ENCODE data around the gene DSEL. TPM values are rescaled to one million over a fixed set of nuclear protein-coding genes. Genes with fewer than 3 reads are reported as not detected.

The DSEL gene
- polyA plus RNA-seq, 10 donors = 10.5 to 23.8 (median 12.7) TPM

GRCh38 chr18:67509741-67510391 is 6.7 kb downstream of the DSEL start:
- peak in 1 of 3 donors; percentile 32 for DNase-seq

GRCh38 chr18:67508146-67508545 is 8.4 kb downstream of the DSEL start:
- DNase-seq = no peak

- no peak for DNase-seq
Observed at GRCh38 chr18:67504739-67505138, 11.8 kb downstream of the DSEL start.

- no peak for DNase-seq
Observed at GRCh38 chr18:67500522-67501205, 15.9 kb downstream of the DSEL start.

- no peak for DNase-seq
Observed at GRCh38 chr18:67496469-67496868, 20.1 kb downstream of the DSEL start.

- DNase-seq = no peak
Observed at GRCh38 chr18:67486534-67486933, 30.0 kb downstream of the DSEL start.

- no peak for DNase-seq
Observed at GRCh38 chr18:67485655-67486054, 30.9 kb downstream of the DSEL start.

- DNase-seq = no peak
Observed at GRCh38 chr18:67484458-67484857, 32.1 kb downstream of the DSEL start.

- no peak for DNase-seq
Observed at GRCh38 chr18:67483952-67484351, 32.6 kb downstream of the DSEL start.

- DNase-seq = no peak
Observed at GRCh38 chr18:67483237-67483636, 33.3 kb downstream of the DSEL start.

- no peak for DNase-seq
Observed at GRCh38 chr18:67478249-67478648, 38.3 kb downstream of the DSEL start.

GRCh38 chr18:67477522-67477921 is 39.0 kb downstream of the DSEL start:
- DNase-seq = no peak

GRCh38 chr18:67476585-67476984 is 39.9 kb downstream of the DSEL start:
- DNase-seq = no peak

- DNase-seq = no peak
Observed at GRCh38 chr18:67475673-67476072, 40.8 kb downstream of the DSEL start.

GRCh38 chr18:67468038-67468437 is 48.5 kb downstream of the DSEL start:
- no peak for DNase-seq

- no peak for DNase-seq
Observed at GRCh38 chr18:67467188-67467587, 49.3 kb downstream of the DSEL start.

GRCh38 chr18:67464499-67464898 is 52.0 kb downstream of the DSEL start:
- DNase-seq = no peak

- DNase-seq = no peak
Observed at GRCh38 chr18:67463829-67464228, 52.7 kb downstream of the DSEL start.

GRCh38 chr18:67456711-67457110 is 59.8 kb downstream of the DSEL start:
- peak in 2 of 3 donors; percentile 38 to 45 for DNase-seq
